ENCODE measurements around the gene FMOD.

DNA sequence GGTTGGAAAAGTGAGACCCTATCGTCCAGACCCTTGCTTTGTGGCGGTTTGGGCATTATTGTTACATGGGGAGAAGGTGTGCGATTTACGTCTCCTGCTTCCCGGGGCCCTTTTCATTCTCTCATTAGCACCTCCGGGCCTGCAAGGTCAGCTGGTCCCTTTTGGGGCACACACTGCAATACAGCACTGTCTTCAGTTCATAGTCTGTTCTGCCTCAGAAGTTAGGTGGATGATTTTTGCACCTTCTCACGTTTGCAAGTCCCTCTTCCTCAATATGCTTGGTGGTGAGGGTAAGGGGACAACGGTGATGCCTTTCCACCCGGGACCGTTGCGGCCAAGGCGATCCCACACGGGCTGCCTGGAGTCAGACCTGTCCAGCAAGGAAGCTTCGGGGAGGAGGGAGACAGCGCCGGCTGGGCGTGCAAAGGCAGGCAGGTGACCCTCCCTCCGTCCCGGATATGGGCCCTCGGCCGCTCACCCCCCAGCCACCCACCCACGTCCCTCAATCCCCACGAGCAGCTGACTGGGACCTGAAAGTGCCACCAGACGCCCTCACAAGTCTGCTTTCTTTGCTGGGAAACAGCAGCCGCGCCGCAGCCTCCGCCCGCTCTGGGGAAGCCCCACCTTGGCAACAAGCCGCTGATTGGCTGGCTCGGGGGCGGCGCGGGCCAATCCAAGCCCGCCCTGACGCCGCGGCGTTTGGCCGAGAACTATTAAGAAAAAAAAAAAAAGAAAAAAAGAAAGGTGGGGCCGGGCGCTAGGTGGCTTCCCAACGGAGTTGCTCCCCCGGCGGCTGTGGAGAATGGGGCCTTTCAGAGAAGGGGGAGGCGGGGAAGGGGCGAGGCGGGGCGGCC, 23.9 kb downstream of the FMOD start:
- TF ChIP-seq, protein P1, sequence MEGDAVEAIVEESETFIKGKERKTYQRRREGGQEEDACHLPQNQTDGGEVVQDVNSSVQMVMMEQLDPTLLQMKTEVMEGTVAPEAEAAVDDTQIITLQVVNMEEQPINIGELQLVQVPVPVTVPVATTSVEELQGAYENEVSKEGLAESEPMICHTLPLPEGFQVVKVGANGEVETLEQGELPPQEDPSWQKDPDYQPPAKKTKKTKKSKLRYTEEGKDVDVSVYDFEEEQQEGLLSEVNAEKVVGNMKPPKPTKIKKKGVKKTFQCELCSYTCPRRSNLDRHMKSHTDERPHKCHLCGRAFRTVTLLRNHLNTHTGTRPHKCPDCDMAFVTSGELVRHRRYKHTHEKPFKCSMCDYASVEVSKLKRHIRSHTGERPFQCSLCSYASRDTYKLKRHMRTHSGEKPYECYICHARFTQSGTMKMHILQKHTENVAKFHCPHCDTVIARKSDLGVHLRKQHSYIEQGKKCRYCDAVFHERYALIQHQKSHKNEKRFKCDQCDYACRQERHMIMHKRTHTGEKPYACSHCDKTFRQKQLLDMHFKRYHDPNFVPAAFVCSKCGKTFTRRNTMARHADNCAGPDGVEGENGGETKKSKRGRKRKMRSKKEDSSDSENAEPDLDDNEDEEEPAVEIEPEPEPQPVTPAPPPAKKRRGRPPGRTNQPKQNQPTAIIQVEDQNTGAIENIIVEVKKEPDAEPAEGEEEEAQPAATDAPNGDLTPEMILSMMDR (IDR thresholded peaks at IDR 0.05; ENCODE audit: extremely low read depth in 1 of 2, insufficient read depth in 1 of 2, low read depth in 1 of 2, low read length in 2 of 2) = no peak
- TF ChIP-seq MAX (IDR thresholded peaks at IDR 0.05; ENCODE audit: insufficient read depth, insufficient read length) = no peak
- peak; percentile 19 for TF ChIP-seq POLR2AphosphoS5 (IDR thresholded peaks at IDR 0.05; ENCODE audit: insufficient read depth, low read depth, low read length)
- TF ChIP-seq POLR2A (IDR thresholded peaks at IDR 0.05; ENCODE audit: low read depth, low read length) = peak; percentile 8
- TF ChIP-seq MYC (IDR thresholded peaks at IDR 0.05; ENCODE audit: low read depth, low read length) = no peak
- no peak for TF ChIP-seq EZH2 (IDR thresholded peaks at IDR 0.05; ENCODE audit: borderline replicate concordance, low read depth, low read length, severe bottlenecking)
- no peak for TF ChIP-seq JUN (IDR thresholded peaks at IDR 0.05; ENCODE audit: borderline replicate concordance, insufficient read depth, insufficient read length, low read depth)
- TF ChIP-seq GATA2 (IDR thresholded peaks at IDR 0.05; ENCODE audit: insufficient read depth, insufficient read length, low read depth, low read length) = no peak
